HEK293 (cell line): ENCODE data around the gene FNTB.

Source experiments
- CTCF ChIP-seq: fragments of 450-650 bp; formaldehyde crosslinking; IDR thresholded peaks from 2 replicates; pipeline ENCODE4 v1.5.1; 2016; ENCODE audit warnings: missing biosample characterization, missing genetic modification characterization
- ZNF449 ChIP-seq: fragments of 450-650 bp; formaldehyde crosslinking; IDR thresholded peaks from 2 replicates; pipeline ENCODE4 v1.5.1; 2017; ENCODE audit warnings: missing biosample characterization, mild to moderate bottlenecking, missing genetic modification characterization, moderate library complexity

DNA sequence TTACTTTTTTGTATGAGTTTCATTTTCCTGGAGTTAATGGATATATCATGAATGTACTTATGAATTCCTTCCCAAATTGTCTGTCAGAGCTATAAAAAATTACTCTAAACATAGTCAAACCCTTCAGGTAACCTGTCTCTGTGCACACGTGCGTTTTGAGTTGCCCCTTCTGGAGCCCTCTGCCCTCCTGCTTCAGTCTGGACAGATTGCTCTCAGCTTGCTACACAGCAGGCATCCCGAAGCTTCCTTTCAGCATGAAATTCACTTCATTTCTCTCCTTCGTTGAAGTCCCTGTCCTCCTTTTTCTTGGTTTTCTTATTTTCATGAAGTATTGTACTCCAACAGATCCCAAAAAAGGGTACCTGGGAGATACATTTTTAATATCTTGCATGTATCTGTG lies 47.3 kb downstream of the FNTB start:
- no peak for TF ChIP-seq ZNF449 (tag by site-specific recombination)
- no peak for TF ChIP-seq CTCF (tag by site-specific recombination)
